Prostate gland (tissue), 2 donors: ENCODE data around the gene KANK4.

ENCODE experiments used
- POLR2A ChIP-seq: fragments of 450-650 bp; IDR thresholded peaks from one replicate; pipeline ENCODE4 v1.6.1; 2016; ENCODE audit warnings: antibody characterized with exemption, mild to moderate bottlenecking
- POLR2AphosphoS5 ChIP-seq: sonication (generic); formaldehyde crosslinking; IDR thresholded peaks from one replicate; pipeline ENCODE4 v1.6.1; 2017; ENCODE audit warnings: antibody characterized with exemption
- TF ChIP-seq, protein P1 (sequence below), 4 experiments: fragments of 200-600 bp in 2 of 4; fragments of 450-650 bp in 2 of 4; sonication (generic) in 2 of 4; IDR thresholded peaks; 1 replicate in 3 of 4; 2 replicates in 1 of 4; pipeline ENCODE4 v1.5.1; 2016 to 2019; ENCODE audit warnings: antibody characterized with exemption in 4 of 4, mild to moderate bottlenecking in 2 of 4, moderate library complexity in 2 of 4

DNA sequence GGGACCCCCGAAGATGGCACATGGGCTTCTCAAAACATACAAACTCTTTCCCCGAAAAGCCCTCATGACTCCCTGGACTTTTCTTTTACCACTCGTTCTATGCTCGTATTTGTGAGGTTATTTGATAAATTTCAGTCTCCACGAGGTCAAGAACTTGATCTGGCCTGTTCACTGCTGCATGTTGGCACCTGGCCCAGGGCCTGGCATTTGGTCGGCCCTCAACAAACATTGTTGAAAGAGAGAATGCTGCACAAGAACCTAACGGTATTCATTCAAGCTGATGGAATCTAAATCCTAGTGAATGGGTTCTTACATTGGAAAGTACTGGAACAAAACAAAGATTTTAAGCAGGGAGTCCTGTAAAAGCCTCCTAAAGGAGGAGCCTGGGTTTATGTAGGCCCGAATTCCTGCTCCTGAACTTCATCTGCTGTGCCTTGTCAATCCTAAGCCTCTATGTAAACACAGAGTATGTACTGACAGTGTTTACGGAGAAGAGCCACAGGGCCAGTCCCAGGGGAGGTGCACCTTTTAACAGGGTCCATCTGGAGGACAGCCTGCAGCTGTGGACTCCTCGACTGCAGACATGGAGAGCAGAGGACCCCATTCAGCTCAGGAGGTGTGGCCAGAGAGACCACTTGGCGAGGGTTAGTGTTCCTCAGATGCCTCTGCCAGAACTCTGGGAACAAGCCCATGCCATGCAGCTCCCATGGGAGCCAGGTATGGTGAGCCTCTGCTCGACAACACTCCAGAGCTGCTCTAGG, 77.7 kb downstream of the KANK4 start:
- TF ChIP-seq, protein P1, sequence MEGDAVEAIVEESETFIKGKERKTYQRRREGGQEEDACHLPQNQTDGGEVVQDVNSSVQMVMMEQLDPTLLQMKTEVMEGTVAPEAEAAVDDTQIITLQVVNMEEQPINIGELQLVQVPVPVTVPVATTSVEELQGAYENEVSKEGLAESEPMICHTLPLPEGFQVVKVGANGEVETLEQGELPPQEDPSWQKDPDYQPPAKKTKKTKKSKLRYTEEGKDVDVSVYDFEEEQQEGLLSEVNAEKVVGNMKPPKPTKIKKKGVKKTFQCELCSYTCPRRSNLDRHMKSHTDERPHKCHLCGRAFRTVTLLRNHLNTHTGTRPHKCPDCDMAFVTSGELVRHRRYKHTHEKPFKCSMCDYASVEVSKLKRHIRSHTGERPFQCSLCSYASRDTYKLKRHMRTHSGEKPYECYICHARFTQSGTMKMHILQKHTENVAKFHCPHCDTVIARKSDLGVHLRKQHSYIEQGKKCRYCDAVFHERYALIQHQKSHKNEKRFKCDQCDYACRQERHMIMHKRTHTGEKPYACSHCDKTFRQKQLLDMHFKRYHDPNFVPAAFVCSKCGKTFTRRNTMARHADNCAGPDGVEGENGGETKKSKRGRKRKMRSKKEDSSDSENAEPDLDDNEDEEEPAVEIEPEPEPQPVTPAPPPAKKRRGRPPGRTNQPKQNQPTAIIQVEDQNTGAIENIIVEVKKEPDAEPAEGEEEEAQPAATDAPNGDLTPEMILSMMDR (IDR thresholded peaks at IDR 0.05), result no peak
- TF ChIP-seq POLR2A (no peak), POLR2AphosphoS5 (no peak)
